Kidney (tissue), 14 donors: ENCODE results near the gene TMEM131L. TPM values are rescaled to one million over a fixed set of nuclear protein-coding genes. Genes with fewer than 3 reads are reported as not detected.
"Not testable (repeated sequence)": the region's sequence is repeated elsewhere in the genome, so short reads cannot be mapped to it uniquely, and the experiment has no call there.

Experiments
- DNase-seq, 5 donors: peaks; one replicate each; pipeline ENCODE4 v3.0.0-alpha.2; 2013 to 2020
- FAIRE-seq: peaks from 2 replicates; lab custom pipeline; 2012; peaks lifted over from hg19 to GRCh38; lab: Jason Lieb, UNC
- H3K27ac ChIP-seq, 2 donors: one replicate each; pipeline ENCODE4 v1.7.0; 2013; ENCODE audit warnings: low read depth in 2 of 2, low read length in 2 of 2, inconsistent platforms in 1 of 2
- H3K27me3 ChIP-seq: one replicate; pipeline ENCODE4 v1.7.1; 2013; ENCODE audit warnings: low read length, inconsistent platforms; ENCODE audit not compliant: control insufficient read depth, insufficient read depth
- H3K36me3 ChIP-seq, 3 donors: one replicate each; pipeline versions ENCODE4 v1.7.0 to v1.7.1; 2013; ENCODE audit warnings: low read length in 3 of 3, control low read depth in 1 of 3, inconsistent platforms in 1 of 3; ENCODE audit not compliant: insufficient read depth in 3 of 3, control insufficient read depth in 2 of 3
- H3K4me1 ChIP-seq, 3 donors: one replicate each; pipeline versions ENCODE4 v1.7.0 to v1.7.1; 2013; ENCODE audit warnings: low read length in 3 of 3, inconsistent platforms in 1 of 3, low read depth in 1 of 3; ENCODE audit not compliant: control insufficient read depth in 2 of 3, insufficient read depth in 2 of 3
- H3K4me3 ChIP-seq, 3 donors: one replicate each; pipeline versions ENCODE4 v1.7.0 to v1.8.1; 2013; ENCODE audit warnings: low read length in 3 of 3, control low read depth in 1 of 3, inconsistent platforms in 1 of 3
- H3K9ac ChIP-seq, 3 donors: one replicate each; pipeline versions ENCODE4 v1.7.0 to v1.7.1; 2013; ENCODE audit warnings: low read length in 3 of 3, control low read depth in 1 of 3, inconsistent platforms in 1 of 3
- H3K9me3 ChIP-seq, 3 donors: one replicate each; pipeline versions ENCODE4 v1.7.0 to v1.7.1; 2013; ENCODE audit warnings: low read length in 3 of 3, control low read depth in 1 of 3, inconsistent platforms in 1 of 3; ENCODE audit not compliant: control insufficient read depth in 2 of 3, insufficient read depth in 1 of 3
- CTCF ChIP-seq: IDR thresholded peaks from 3 replicates; pipeline ENCODE4 v1.5.1; 2012; ENCODE audit warnings: mild to moderate bottlenecking, moderate library complexity, borderline replicate concordance; ENCODE audit not compliant: insufficient read depth; ENCODE audit errors: extremely low read depth
- intact Hi-C: fragments of 100-400 bp; cut with DNase I; formaldehyde crosslinking; loops from one replicate; pipeline ENCODE4 v1.11.1; 2022
- polyA plus RNA-seq: library from polyadenylated mRNA; stranded (reverse); fragments of 350-450 nt; fragmentation: Illumina TruSeq; extraction: RNeasy Lipid Tissue Mini Kit (QIAGEN cat#74804); gene quantifications from one replicate; pipeline ENCODE4 v1.2.3, GENCODE V29; 2014; ENCODE audit warnings: low read depth, low replicate concordance; ENCODE audit not compliant: insufficient read depth
- total RNA-seq: library from RNA; stranded (reverse); fragmentation: NEBNext Ultra II Directional; extraction: Animal tissue kit (Norgen Biotek cat#: 25700); gene quantifications from one replicate; pipeline ENCODE4 v1.2.1, GENCODE V29; 2021
- donor health status: control.
- donor health status: control.
- donor health status: control.
- donor health status: control.
- donor health status: control.
- donor health status: DM: yes; HTN: yes; CAD: no.
- donor health status: Normal renal cell carcinoma (clear cell type).

The TMEM131L gene
- total and polyA plus RNA-seq, 2 donors from 2014 or later, result 3.0 to 17.0 TPM

GRCh38 chr4:153603258-153603657 lies 137.1 kb downstream of the TMEM131L start:
- Histone ChIP-seq H3K4me1 (no peaks in the 10 kb centered on the region), H3K9ac (no peak overlapping the region), H3K4me3 (no peak overlapping the region), H3K9me3 (no peaks in the 10 kb centered on the region), H3K36me3 (peaks cover 4 to 10% (median 6%) of the 10 kb centered on the region in 3 donors), H3K27ac (no peak overlapping the region), H3K27me3 (no peaks in the 10 kb centered on the region)
- FAIRE-seq (no peak), DNase-seq (no peak)
- intact Hi-C loops, result no loop called here
- TF ChIP-seq CTCF, result no peak

GRCh38 chr4:153603835-153604234 lies 137.7 kb downstream of the TMEM131L start:
- intact Hi-C loops, result no loop called here

GRCh38 chr4:153609070-153609469 lies 142.9 kb downstream of the TMEM131L start:
- H3K9ac ChIP-seq, DNase-seq, H3K4me1 ChIP-seq, H3K4me3 ChIP-seq, FAIRE-seq, H3K27me3 ChIP-seq, H3K27ac ChIP-seq, H3K36me3 ChIP-seq, H3K9me3 ChIP-seq, intact Hi-C loops: not testable (repeated sequence)

More at GRCh38 chr4:153603835-153604234, 137.7 kb downstream of the TMEM131L start:
- H3K27ac ChIP-seq, result no peak overlapping the region
- H3K4me3 ChIP-seq, result no peak overlapping the region
- peaks cover 4 to 10% (median 6%) of the 10 kb centered on the region in 3 donors for H3K36me3 ChIP-seq
- FAIRE-seq (no peak), DNase-seq (no peak)
- no peaks in the 10 kb centered on the region for H3K4me1 ChIP-seq
- H3K27me3 ChIP-seq, result no peaks in the 10 kb centered on the region
- H3K9ac ChIP-seq, result no peak overlapping the region
- no peak for TF ChIP-seq CTCF
- H3K9me3 ChIP-seq, result no peaks in the 10 kb centered on the region

GRCh38 chr4:153610623-153611376 lies 144.6 kb downstream of the TMEM131L start:
- no peak for TF ChIP-seq CTCF
- no peak overlapping the region for H3K4me3 ChIP-seq
- peaks cover 0 to 3% (median 0%) of the 10 kb centered on the region in 3 donors for H3K36me3 ChIP-seq
- no peak overlapping the region for H3K9ac ChIP-seq
- no peak for FAIRE-seq
- no peaks in the 10 kb centered on the region for H3K27me3 ChIP-seq
- H3K9me3 ChIP-seq, result no peaks in the 10 kb centered on the region
- no peaks in the 10 kb centered on the region for H3K4me1 ChIP-seq
- no peak for DNase-seq
- no peak overlapping the region for H3K27ac ChIP-seq
- intact Hi-C loops, result no loop called here
